ENCODE data around the gene B3GNT9. TPM values are rescaled to one million over a fixed set of nuclear protein-coding genes. Genes with fewer than 3 reads are reported as not detected.

B3GNT9 gene
- total and polyA plus RNA-seq, 11 donors = 6.4 to 17.5 (median 11.9) TPM

GRCh38 chr16:67183627-67184452 is 33.0 kb upstream of the B3GNT9 start, which contains the start of gene MATCAP1:
MATCAP1 (minus strand) TSS chr16:67183963; CDS start chr16:67180610, 3,353 bp downstream.
- no peaks in the 10 kb centered on the region for H3K27me3 ChIP-seq
- DNase-seq (peak; percentile 95 to 97 (median 96)), ATAC-seq (peak; percentile 93 to 96 (median 94))
- H3K36me3 ChIP-seq = no peaks in the 10 kb centered on the region
- 0 to 1% (median 0%) methylated on average over 37 to 77 of the region's 77 CpGs for WGBS, 4 donors
- H3K4me1 ChIP-seq = peaks cover 0 to 49% (median 23%) of the 10 kb centered on the region in 12 donors
- H3K27ac ChIP-seq = peak within 1 kb of the TSS; percentile 90 to 100 (median 96)
- H3K4me3 ChIP-seq = peak within 1 kb of the TSS; percentile 47 to 88 (median 72)
- H3K9me3 ChIP-seq = no peaks in the 10 kb centered on the region
- TF ChIP-seq POLR2A (IDR thresholded peaks at IDR 0.05) = peak in 1 of 2 donors; percentile 54
- TF ChIP-seq, protein P1, sequence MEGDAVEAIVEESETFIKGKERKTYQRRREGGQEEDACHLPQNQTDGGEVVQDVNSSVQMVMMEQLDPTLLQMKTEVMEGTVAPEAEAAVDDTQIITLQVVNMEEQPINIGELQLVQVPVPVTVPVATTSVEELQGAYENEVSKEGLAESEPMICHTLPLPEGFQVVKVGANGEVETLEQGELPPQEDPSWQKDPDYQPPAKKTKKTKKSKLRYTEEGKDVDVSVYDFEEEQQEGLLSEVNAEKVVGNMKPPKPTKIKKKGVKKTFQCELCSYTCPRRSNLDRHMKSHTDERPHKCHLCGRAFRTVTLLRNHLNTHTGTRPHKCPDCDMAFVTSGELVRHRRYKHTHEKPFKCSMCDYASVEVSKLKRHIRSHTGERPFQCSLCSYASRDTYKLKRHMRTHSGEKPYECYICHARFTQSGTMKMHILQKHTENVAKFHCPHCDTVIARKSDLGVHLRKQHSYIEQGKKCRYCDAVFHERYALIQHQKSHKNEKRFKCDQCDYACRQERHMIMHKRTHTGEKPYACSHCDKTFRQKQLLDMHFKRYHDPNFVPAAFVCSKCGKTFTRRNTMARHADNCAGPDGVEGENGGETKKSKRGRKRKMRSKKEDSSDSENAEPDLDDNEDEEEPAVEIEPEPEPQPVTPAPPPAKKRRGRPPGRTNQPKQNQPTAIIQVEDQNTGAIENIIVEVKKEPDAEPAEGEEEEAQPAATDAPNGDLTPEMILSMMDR (IDR thresholded peaks at IDR 0.05) = peak in 1 of 12 donors; percentile 10
- intact Hi-C loops (cut with DNase I) = loop anchor here in 7 of 10 donors (1.0 to 10.0 kb wide), 7 partner anchors 23 to 229 kb away; partner anchors contain the start of genes FHOD1 (in 1 of the 7) and TMEM208 (in 1 of the 7)

DNA sequence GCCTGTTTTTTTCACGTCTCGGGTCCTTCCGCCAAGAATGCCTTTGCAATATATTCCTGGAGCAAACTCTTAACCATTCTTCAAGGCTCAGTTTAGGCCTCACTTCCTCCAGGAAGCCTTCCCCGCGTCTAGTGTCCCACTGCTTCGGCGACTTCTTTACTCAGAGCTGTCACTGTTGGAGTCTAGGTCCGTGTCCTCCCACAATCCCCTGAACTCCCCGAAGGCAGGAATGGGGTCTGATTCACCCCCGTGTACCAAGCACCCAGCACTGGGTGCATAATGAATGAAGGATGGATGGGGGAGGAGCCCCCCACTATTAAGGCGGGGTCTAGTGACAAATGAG is 32.5 kb upstream of the B3GNT9 start:
- DNase-seq (no peak), ATAC-seq (no peak)
- Histone ChIP-seq H3K27me3 (no peaks in the 10 kb centered on the region), H3K4me1 (peaks cover 0 to 55% (median 28%) of the 10 kb centered on the region in 12 donors), H3K9me3 (no peaks in the 10 kb centered on the region), H3K27ac (peak overlapping the region; percentile 90 to 100 (median 96)), H3K4me3 (peak overlapping the region in 11 of 12 donors; percentile 60 to 88 (median 72)), H3K36me3 (no peaks in the 10 kb centered on the region)
- intact Hi-C loops (cut with DNase I) = loop anchor here in 5 of 10 donors (1.0 to 10.0 kb wide), 4 partner anchors 22 to 208 kb away; partner anchors contain the start of gene TMEM208 (in 1 of the 5)
- WGBS, 4 donors = 9% methylated on average over 11 of the region's 11 CpGs
- TF ChIP-seq, protein P1 (IDR thresholded peaks at IDR 0.05) = no peak
- no peak for TF ChIP-seq POLR2A (IDR thresholded peaks at IDR 0.05)

- DNase-seq (no peak), ATAC-seq (no peak)
- intact Hi-C loops (cut with DNase I) = loop anchor here in 5 of 10 donors (2.0 to 10.0 kb wide), 3 partner anchors 21 to 207 kb away; partner anchors contain the start of gene TMEM208 (in 1 of the 5)
- Histone ChIP-seq H3K36me3 (no peaks in the 10 kb centered on the region), H3K4me3 (no peak overlapping the region), H3K4me1 (peaks cover 0 to 63% (median 31%) of the 10 kb centered on the region in 12 donors), H3K27me3 (no peaks in the 10 kb centered on the region), H3K9me3 (no peaks in the 10 kb centered on the region), H3K27ac (no peak overlapping the region)
- 83 to 94% (median 91%) methylated on average over 2 of the region's 2 CpGs for WGBS, 4 donors
- TF ChIP-seq, protein P1 (IDR thresholded peaks at IDR 0.05) = no peak
- no peak for TF ChIP-seq POLR2A (IDR thresholded peaks at IDR 0.05)
These were observed 31.5 kb upstream of the B3GNT9 start for GRCh38 chr16:67182288-67182687.

DNA sequence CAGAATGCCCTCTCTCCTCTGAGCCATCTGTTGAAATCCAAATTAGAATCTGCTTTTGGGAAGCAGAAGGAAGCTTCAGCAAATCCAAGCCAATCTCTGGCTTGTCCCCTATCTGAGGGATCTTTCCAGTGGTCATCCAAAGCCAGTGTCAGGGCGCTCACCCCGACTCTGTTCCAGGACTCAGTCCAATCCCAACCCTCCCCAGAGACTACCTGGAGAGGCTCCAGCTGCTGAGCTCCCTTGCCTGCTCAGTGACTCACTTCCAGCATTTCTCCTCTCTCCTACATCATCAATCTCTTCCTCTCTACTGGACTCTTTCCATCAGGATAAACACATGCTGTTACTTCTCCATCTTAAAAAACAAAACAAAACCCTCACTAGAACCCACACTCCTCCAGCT is 30.5 kb upstream of the B3GNT9 start:
- WGBS, 4 donors = 47 to 58% (median 53%) methylated on average over 2 of the region's 2 CpGs
- Histone ChIP-seq H3K4me3 (no peak overlapping the region), H3K27ac (peak overlapping the region in 3 of 12 donors; percentile 5 to 55 (median 38)), H3K27me3 (no peaks in the 10 kb centered on the region), H3K4me1 (peaks cover 0 to 63% (median 32%) of the 10 kb centered on the region in 12 donors), H3K9me3 (no peaks in the 10 kb centered on the region), H3K36me3 (peaks cover 0 to 4% (median 0%) of the 10 kb centered on the region in 9 donors)
- ATAC-seq (no peak), DNase-seq (no peak)
- intact Hi-C loops (cut with DNase I) = loop anchor here in 3 of 10 donors (10.0 kb wide), 1 partner anchor 207 kb away; no protein-coding TSS in a partner anchor
- TF ChIP-seq, protein P1 (IDR thresholded peaks at IDR 0.05) = no peak
- TF ChIP-seq POLR2A (IDR thresholded peaks at IDR 0.05) = no peak

Data from heart left ventricle (tissue), 16 donors.